T-helper 1 cell (primary cell): Measurements from ENCODE around the gene HK2.
A peak's percentile ranks its signal among the peaks of the same experiment; 100 is the strongest.
"Not testable (repeated sequence)": the region's sequence is repeated elsewhere in the genome, so short reads cannot be mapped to it uniquely, and the experiment has no call there.

Experiments
- DNase-seq, 5 donors: peaks; one replicate each; pipeline ENCODE4 v3.0.0-alpha.2; 2012 to 2020

HK2 gene

DNA sequence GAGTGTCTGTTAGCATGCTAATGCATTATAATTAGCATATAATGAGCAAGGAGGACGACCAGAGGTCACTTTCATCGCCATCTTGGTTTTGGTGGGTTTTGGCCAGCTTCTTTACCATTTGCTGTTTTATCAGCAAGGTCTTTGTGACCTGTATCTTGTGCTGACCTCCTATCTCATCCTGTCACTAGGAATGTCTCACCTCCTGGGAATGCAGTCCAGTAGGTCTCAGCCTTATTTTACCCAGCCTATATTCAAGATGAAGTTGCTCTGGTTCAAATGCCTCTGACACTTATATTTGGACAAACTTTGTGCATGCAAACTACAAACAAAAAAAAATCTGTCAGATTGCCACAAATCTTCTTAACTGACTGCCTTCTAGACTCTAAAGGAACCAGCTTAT, 66.3 kb downstream of the HK2 start:
- DNase-seq: not testable (repeated sequence)

DNA sequence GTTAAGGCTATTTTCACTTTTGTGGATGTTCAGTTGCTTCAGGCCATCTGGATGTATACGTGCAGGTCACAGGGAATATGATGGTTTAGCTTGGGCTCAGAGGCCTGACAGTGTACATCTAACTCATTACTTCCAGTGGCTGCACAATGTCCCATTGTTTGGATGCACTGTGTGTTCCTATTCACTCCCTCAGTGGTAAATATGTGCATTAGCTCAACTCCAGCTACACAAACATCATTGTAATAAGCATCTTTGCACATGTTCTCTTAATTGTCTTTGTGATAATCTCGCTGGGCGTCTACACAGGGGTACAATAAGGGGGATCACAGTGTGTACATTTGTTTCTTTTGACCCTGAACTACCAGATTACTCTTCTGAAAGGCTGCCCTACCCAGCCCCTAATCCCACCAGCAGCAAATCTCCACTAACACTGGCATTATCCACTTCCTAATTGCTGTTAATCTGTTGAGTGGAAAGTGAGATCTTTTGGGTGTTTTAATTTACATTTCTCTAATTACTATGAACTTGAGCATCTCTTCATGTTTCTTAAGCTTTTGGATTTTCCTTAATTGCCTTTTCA, 68.4 kb downstream of the HK2 start:
- DNase-seq: no peak

DNA sequence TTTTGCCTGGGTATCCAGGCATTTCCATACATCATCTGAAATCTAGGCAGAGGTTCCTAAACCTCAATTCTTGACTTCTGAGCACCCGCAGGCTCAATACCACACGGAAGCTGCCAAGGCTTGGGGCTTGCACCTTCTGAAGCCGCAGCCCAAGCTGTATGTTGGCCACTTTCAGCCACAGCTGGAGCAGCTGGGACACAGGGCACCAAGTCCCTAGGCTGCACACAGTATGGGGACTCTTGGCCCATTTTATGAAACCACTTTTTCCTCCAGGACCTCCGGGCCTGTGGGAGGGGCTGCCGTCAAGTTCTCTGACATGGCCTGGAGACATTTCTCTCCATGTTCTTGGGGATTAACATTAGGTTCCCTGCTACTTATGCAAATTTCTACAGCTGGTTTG, 72.5 kb downstream of the HK2 start:
- DNase-seq: no peak

DNA sequence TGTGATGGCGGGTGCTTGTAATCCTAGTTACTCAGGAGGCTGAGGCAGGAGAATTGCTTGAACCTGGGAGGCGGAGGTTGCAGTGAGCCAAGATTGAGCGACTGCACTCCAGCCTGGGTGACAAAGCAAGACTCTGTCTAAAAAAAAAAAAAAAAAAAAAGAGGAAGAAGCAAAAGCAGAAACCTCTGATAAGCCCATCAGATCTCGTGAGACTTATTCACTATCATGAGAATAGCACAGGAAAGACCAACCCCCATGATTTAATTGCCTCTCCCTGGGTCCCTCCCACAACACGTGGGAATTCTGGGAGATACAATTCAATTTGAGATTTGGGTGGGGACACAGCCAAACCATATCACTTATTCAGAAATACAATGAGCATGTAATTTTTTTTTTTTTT, 73.6 kb downstream of the HK2 start:
- not testable (repeated sequence) for DNase-seq

DNA sequence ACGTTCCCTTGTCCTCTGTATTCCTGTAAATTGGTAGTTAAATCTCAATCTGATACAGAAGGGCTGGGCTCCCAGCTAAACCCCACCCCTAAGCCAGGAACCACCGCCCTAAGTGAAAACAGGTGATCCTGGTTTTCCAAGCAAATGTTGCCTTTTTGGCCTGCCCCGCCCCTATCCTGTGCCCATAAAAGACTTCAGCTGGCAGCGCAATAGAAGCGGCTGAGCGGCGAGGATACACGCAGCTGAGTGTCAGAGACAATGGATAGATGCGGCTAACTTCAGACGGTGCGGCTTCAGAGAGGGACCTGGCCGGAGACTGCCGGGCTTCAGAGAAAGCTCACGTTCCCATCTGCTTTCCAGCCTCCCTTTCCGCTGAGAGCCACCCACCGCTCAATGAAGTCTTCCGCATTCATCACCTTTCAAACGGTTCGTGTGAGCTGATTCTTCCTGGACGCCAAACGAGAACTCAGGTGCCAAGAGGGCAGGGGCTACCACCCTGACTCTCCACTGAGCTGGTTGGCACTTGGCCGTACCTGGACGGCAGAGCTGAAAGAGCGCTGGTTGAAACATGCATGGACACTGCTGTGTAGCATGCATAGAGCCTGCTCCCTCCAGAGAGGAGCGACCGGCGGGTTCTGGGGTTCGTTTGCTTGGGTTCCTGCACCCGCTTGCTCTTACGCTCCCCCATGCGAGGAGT, 75.0 kb downstream of the HK2 start:
- no peak for DNase-seq

DNA sequence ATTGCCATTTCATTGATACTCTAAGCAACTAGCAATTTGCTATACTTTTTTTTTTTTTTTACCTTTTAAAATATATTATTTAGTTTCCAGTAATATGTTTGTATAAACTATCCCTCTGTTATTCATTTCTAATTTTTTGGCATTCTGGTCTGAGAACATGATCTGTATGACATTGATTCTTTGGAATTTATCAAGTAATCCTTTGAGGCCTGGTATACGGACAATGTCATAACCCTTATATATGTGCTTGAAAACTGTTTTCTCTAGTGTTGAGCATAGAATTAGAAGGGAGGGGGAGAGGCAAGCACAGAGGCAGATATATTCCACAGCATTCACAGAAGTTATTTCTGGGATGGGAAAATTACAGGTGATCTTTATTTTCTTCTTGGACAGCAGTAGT, 76.3 kb downstream of the HK2 start:
- no peak for DNase-seq

DNA sequence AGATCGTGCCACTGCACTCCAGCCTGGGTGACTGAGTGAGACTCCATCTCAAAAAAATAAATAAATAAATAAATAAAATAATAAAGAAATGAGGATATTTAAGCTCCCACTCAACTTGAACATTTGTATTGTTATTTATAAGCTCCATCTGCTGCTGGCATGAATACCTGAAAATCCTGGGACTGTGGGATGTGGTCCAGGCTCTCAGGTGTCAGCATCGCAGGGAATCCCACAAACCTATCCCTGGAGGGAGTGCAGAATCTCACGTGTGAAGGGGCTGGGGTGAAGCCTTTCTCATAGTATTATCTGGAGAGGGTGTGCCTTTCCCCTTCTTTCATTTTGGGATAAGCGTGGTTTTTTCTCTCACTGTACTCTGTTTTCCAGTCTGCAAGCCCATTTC, 77.1 kb downstream of the HK2 start:
- DNase-seq: no peak

DNA sequence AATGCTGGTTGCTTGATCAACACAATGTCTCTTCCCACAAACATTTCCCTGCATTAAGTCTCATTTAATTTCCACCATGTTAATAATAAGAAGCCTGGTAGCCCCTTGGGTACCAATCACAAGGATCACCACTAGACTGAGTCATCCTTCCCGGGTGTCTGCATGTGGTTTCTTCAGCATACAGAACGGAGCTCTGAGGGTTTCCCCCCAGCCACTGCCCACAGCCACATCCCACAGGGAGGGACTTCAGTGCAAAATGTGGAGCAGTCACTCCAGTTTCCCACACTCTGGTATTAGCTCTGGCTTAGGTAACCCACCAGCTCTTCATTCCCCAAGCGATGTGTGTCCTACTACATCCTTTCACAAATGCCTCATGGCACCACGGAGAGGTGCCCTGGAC, 81.8 kb downstream of the HK2 start:
- DNase-seq: peak in 1 of 5 donors; percentile 30

DNA sequence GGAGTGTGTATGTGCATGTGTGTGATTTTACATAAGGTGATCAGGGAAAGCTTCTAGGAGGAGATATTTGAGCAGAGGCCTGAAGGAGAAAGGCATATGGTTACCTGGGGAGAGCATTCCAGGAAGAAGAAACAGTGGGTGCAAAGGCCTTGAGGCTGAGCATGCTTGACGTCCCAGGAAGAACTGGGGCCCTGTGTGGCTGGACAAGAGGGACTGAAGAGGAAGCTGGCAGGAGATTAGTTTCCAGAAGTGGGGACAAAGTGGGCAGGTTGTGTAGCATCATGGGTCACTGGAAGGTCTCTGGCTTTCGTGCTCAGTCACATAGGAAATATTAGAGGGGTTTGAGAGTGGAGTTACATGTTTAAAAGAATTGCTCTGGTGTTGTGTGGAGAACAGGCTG, 82.5 kb downstream of the HK2 start:
- DNase-seq: no peak

DNA sequence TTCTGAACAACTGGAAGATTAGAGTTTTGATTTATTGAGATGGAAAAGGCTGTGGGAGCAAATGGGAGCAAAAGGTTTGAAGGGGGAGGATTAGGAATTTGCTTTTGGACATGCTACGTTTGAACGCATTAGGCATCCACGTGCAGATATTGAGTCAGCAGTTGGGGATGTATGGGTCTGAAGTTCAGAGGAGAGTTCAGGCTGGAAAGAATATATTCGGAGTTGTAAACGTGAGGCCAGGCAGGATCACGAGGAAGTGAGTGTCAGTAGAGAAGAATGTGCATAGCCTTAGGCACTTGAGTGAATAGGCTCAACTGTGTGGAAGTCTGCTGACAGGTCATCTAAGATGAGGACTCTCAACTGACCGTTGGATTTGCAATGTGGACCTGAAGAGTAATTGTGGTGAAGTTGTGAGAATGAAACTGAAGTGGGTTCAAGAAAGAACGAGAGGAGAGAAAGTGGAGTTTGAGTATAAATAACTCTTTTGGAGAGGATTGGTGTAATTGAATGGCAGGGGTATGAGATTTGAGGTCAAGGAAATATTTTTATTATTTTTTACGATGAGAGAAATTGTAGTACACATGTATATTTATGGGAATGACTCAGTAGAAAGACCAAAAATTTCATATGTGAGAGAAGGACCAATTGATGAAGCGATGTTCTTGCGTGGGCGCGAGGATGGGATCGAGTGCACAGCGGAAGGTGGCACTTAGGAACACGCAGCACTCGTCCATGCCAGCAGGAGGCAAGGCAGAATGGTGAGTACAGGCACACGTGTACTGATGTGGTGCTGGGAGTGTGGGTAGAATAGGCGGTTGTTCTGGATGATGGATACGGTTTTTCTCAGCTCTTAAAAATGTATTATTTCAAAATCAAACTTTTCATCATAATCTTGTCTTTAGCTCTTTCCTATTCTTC, 84.0 kb downstream of the HK2 start:
- no peak for DNase-seq

DNA sequence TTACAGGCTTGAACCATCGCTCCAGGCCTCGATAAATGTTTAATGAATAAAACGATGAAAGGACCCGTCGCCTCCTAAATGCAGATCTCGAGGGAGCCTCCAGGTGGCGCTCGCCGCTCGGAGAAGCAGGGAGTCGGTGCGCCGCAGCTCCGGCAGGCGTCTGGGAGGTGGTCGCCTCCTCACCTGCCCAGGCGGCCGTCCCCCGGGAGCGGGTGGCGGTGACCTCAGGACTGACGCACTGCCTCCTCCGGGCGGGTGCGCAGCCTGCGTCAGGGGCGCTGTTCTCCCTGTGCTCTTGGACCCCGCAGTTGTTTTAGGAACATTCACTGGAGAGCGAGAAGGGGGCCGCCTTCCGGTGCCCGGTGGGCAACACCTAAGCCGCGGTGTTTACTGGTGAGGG, 85.9 kb downstream of the HK2 start:
- peak; percentile 42 to 64 (median 47) for DNase-seq

DNA sequence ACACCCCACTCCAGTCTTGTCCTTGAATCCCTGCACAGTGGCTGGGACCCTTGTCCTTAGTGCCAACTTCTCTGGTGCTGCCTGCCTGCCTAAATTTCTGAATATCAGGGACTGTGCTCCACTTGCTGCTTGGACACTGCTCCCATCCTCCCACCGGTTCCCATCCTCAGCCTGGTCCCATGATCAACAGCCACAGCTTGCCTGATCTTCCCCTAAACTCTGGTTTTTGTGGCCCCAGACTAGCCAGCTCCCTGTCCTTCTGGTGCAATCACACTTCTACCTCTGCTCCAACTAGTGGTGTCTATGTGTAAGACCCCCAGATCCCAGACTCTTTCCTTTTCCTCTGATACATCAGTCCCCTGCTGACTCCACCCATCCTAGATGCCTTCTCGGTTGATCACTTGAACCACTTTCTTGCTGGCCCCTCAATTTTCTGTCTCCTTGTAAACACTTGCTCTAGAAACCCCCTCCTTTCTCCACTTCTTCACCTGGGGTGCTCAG, 87.4 kb downstream of the HK2 start:
- DNase-seq: no peak

DNA sequence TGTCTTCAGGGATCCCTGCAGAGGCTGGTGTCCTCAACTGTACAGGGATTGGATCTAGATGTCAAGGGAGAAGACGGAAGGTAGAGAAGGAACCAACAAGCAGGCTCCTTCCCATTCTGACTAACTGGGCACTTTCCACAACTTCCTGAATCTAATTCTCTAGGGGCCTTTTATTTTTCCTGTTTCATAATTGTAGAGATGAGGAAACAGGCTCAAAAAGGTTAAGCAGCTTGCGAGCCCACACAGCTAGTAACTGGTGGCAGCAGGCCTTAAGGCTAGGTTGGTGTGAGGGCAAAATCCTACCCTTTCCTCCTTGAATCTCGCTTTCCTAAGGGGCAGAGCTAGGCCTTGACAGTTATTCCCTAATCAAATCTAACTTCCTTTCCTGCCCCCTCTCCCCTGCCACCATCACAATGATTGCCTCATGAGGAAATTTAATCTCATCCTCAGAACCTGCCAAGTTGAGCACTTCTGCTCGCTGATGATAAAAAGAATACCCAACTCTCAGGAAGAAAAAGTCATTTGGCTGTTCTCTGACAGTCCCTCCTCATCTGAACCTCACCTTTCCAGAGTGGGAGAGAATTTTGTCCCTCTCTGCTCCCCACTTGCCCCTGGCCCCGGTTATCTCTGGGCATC, 88.8 kb downstream of the HK2 start:
- DNase-seq: no peak

DNA sequence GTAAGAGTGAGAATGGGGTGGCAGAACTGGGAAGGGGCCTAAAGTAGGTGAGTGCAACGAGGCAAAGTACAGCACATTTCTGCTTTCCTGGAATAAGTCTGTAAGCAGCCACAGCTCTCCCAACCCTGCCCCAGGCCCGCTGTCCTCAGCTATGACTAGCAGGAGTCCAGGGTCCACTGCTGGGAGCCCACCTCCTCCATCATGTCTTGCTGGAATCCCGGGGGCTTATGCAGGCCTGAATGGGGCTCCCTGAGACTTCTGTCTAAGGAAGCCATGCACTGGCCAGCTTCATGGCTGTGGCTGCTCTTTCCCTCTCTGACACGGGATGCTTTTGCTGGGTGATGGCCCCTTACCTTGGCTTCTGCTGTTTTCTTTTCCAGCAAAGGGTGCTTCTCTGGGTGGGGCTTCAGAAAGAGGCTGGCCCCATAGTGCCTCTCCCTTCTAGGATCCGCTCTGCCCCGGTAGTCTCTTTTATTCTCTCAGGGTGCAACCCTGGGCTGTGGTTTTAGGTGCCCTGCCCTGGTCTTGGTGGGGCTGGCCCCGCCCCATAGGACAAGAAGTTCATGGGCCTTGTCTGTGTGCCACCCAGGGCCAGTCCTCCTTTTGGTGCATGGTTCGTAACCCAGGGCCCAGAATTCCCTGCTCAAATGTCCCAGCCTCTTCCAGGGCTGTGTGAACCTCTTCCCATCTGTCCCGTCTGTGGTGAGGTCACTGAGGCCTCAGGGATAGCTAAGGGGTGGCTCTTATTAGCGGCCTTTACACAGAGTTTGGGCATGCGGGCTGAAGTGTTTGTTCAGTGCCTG, 90.7 kb downstream of the HK2 start:
- DNase-seq: no peak

DNA sequence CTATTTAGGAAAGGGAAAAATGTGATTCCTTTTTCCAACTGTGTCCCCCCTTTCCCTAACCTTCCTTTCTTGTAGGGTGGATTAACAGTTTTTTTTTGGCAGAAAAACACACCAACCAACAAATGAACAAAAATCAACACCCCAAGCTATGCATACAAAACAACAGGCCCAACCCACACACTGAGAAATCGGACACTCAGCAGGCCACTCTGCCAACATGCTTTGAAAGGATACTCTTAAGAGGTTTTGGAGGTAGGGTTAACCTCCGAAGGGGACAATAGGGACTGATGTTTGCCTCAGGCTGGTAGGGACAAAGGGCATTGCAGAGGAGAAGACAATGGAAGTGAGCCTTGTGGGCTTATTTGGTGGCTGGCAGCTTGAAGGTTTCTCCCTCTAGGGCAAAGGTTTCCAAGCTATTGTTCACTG, 91.4 kb downstream of the HK2 start:
- DNase-seq: no peak

DNA sequence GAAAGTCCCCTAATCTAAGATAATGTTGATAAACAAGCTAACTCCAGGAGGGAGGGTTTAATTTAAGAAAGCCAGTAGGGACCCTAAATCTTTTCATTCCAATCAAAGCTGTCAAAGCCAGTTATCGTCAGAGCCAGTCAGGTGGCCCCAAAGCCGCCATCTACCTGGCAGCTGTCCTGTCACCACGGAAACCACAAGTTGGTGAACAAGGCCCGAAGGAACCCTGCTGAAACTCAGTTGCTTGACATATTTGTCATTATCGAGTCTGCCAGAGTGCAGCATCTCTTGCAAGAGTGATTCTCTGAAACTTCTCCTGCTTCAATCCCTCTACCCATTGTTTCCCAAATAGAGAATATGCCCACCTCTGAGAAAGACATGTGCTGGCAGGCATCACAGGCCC, 93.7 kb downstream of the HK2 start:
- no peak for DNase-seq

DNA sequence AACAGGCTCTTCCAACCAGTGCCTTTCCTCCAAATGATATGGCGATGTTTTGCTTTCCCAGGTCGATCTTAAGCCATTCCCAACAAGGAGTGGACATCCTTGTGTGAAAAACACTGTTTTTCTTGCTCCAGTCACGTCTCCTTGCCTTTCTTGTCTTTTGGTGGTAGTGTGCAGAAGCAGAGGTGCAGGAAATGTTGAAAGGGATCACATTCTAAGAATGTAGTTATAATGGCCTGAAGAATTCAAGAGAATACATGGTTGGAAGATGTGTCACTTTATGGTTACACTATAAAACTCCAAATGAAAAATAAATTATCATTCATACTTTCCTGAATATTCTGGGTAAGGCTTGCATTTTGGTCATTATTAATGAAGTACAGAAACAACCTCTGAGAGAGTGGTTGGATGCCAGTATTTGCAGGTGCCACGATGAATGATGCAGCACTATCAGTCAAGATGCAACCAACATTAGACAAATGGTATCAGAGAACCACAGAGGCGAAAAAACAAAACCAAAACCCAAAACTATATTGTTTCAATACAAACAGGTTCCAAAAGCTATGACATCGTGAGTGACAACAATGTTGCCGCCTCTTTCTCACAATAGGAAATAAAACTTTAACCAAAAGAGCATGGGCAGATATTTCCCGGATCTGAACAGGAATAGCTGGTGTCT, 97.0 kb downstream of the HK2 start:
- no peak for DNase-seq

DNA sequence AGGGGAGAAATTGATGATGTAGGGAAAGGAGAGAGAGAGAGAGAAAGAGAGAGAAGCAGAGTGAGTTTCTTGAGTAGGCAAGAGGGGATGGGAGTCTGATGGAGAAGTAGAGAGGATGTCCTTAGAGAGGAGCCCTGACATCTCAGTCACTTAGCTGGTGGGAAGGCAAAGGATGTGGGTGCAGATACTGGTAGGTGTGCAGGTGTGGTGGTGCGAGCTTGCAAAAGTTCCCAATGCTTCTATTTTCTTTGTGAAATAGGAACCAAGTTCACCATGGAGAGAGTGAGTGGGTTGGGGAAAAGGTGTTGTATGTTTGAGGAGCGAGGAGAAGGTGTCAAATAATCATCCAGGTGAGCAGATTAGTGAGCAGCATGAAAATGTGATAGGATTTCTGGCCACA, 98.0 kb downstream of the HK2 start:
- no peak for DNase-seq

DNA sequence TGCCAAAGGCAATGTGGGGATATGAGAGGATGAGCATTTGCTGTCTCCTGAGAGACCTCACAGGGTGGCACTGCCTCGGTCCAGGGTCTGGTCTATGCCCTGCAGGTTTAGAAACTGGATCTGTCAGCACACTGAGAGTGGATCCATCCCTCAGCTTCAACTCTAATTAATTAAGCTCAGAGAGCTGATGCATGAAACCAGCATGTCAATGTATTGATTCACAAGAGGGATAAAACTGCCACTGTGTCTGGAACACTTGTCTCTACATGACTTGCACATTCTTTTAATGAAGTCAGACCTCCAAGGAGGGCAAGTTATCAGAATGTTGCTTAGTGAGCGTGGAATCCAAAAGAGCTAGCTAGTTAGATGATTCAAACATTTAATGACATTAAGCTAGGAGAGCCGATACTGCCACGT, 102.1 kb downstream of the HK2 start:
- no peak for DNase-seq

DNA sequence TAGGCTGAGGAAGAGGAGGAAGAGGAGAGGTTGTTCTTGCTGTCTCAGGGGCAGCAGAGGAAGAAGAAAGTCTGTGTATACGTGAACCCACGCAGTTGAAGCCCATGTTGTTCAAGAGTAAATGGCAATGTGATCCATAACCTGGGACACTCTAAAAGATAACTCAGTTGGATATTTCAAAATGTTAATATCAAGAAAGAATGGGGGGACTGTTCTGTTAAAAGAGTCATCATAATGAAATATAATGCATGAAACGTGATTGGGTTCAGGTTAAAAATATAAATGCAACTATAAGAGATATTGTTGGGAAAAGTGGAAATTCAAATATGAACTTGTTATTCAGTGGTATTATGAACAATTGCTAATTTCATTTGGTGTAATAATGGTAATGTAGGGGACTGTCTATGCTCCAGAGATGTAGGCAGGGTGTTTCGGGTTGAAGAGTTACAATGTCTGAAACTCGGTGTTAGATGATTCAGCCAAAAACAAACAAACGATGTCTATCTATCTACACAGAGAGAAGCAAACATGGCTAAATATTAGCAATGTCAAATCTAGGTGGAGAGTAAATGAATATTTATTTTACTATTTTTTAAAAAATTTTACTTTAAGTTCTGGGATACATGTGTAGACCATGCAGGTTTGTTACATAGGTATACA, 103.4 kb downstream of the HK2 start:
- no peak for DNase-seq

DNA sequence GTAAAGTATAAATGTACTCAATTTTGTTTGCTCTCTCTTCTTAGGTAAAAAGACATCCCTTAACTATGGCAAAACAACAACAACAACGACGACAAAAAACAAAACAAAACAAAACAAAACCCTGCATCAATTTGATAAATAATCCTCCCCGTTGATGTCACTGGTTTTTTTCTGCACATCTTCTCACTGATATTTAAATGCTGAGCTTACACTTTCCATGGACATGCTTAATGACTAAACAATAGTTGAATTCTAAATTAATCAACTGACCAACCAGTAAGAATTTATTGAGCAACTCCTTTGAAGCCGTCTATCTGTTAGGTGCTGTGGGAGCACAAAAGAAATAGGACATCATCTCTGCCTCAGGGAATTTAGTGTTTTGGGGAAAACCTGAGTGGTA, 104.3 kb downstream of the HK2 start:
- no peak for DNase-seq
